Parathyroid adenoma (tissue), 2 donors: Measurements from ENCODE around the gene HRCT1.
"Not testable (repeated sequence)": the region's sequence is repeated elsewhere in the genome, so short reads cannot be mapped to it uniquely, and the experiment has no call there.

Experiments
- H2AFZ ChIP-seq: fragments of 300-600 bp; sonication (generic); one replicate; pipeline ENCODE4 v1.7.0; 2017; ENCODE audit warnings: antibody characterized with exemption, mild to moderate bottlenecking
- H3K27ac ChIP-seq: fragments of 300-600 bp; sonication (generic); one replicate; pipeline ENCODE4 v1.7.0; 2017
- H3K27me3 ChIP-seq: fragments of 300-600 bp; sonication (generic); one replicate; pipeline ENCODE4 v1.7.0; 2017; ENCODE audit warnings: low read length; ENCODE audit not compliant: control insufficient read depth, insufficient read depth
- H3K36me3 ChIP-seq: fragments of 300-600 bp; sonication (generic); one replicate; pipeline ENCODE4 v1.7.0; 2017; ENCODE audit warnings: low read length; ENCODE audit not compliant: control insufficient read depth, insufficient read depth
- H3K4me1 ChIP-seq: fragments of 300-600 bp; sonication (generic); one replicate; pipeline ENCODE4 v1.7.0; 2017; ENCODE audit warnings: control low read depth
- H3K4me2 ChIP-seq: fragments of 300-600 bp; sonication (generic); one replicate; pipeline ENCODE4 v1.7.0; 2017; ENCODE audit warnings: low read length
- H3K4me3 ChIP-seq: fragments of 300-600 bp; sonication (generic); one replicate; pipeline ENCODE4 v1.7.0; 2017; ENCODE audit warnings: low read depth, low read length
- H3K79me2 ChIP-seq: fragments of 300-600 bp; sonication (generic); one replicate; pipeline ENCODE4 v1.7.0; 2017; ENCODE audit warnings: control low read depth
- H3K9ac ChIP-seq: fragments of 300-600 bp; sonication (generic); one replicate; pipeline ENCODE4 v1.7.0; 2017; ENCODE audit warnings: mild to moderate bottlenecking
- H3K9me3 ChIP-seq: fragments of 300-600 bp; sonication (generic); one replicate; pipeline ENCODE4 v1.7.0; 2017; ENCODE audit warnings: low read length; ENCODE audit not compliant: control insufficient read depth
- CTCF ChIP-seq: fragments of 300-600 bp; sonication (generic); IDR thresholded peaks from one replicate; pipeline ENCODE4 v1.7.0; 2017; ENCODE audit warnings: antibody characterized with exemption, mild to moderate bottlenecking
- donor health status: primary hyperparathyroidism.

Gene HRCT1

GRCh38 chr9:35933550-35934067 is 27.6 kb downstream of the HRCT1 start:
- no peaks in the 10 kb centered on the region for H3K27me3 ChIP-seq
- no peak overlapping the region for H3K9ac ChIP-seq
- H3K9me3 ChIP-seq = no peaks in the 10 kb centered on the region
- no peaks in the 10 kb centered on the region for H3K4me1 ChIP-seq
- no peak for TF ChIP-seq CTCF
- no peak overlapping the region for H2AFZ ChIP-seq
- no peak overlapping the region for H3K27ac ChIP-seq
- H3K4me2 ChIP-seq = no peak overlapping the region
- H3K4me3 ChIP-seq = no peak overlapping the region
- H3K36me3 ChIP-seq = no peaks in the 10 kb centered on the region
- H3K79me2 ChIP-seq = no peaks in the 10 kb centered on the region

DNA sequence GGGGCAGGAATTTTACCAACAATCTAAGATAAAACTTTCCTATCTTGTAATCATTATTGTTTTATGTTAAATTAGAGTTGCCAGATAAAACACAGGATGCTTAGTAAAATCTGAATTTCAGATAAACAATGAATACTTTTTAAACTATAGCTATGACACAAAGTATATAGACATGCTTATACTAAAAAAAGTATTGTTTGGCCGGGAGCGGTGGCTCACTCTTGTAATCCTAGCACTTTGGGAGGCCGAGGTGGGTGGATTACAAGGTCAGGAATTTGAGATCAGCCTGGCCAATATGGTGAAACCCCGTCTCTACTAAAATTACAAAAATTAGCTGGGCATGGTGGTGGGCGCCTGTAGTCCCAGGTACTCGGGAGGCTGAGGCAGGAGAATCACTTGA is 28.1 kb downstream of the HRCT1 start:
- not testable (repeated sequence) for H3K79me2 ChIP-seq, H3K27ac ChIP-seq, H3K4me1 ChIP-seq, H2AFZ ChIP-seq, H3K9ac ChIP-seq, H3K9me3 ChIP-seq, H3K4me3 ChIP-seq, H3K27me3 ChIP-seq, H3K36me3 ChIP-seq, H3K4me2 ChIP-seq

DNA sequence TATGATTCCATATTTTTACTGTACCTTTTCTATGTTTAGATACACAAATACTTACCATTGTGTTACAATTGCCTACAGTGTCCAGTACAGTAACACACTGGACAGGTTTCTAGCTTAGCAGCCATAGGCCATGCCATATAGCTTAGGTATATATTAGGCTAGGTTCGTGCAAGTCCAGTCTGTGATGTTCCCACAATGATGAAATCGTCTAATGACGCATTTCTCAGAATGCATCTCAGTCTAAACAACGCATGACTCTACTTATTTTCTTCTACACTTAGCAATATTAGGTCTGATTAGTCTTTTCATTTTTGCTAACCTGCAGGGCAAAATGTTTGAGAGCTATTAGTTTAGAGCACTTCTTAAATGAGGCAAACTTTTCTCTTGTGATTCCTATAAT is 29.3 kb downstream of the HRCT1 start:
- Histone ChIP-seq H3K27ac (no peak overlapping the region), H3K36me3 (no peaks in the 10 kb centered on the region), H3K27me3 (no peaks in the 10 kb centered on the region), H3K4me3 (no peak overlapping the region), H3K4me2 (no peak overlapping the region), H2AFZ (no peak overlapping the region), H3K79me2 (no peaks in the 10 kb centered on the region), H3K9ac (no peak overlapping the region), H3K9me3 (no peaks in the 10 kb centered on the region), H3K4me1 (no peaks in the 10 kb centered on the region)
- TF ChIP-seq CTCF = no peak

GRCh38 chr9:35935755-35936509 is 29.9 kb downstream of the HRCT1 start:
- TF ChIP-seq CTCF = no peak
- no peak overlapping the region for H3K27ac ChIP-seq
- no peak overlapping the region for H3K4me2 ChIP-seq
- H3K79me2 ChIP-seq = no peaks in the 10 kb centered on the region
- no peaks in the 10 kb centered on the region for H3K36me3 ChIP-seq
- H3K9ac ChIP-seq = no peak overlapping the region
- no peak overlapping the region for H3K4me3 ChIP-seq
- no peaks in the 10 kb centered on the region for H3K4me1 ChIP-seq
- no peaks in the 10 kb centered on the region for H3K9me3 ChIP-seq
- H2AFZ ChIP-seq = no peak overlapping the region
- no peaks in the 10 kb centered on the region for H3K27me3 ChIP-seq

DNA sequence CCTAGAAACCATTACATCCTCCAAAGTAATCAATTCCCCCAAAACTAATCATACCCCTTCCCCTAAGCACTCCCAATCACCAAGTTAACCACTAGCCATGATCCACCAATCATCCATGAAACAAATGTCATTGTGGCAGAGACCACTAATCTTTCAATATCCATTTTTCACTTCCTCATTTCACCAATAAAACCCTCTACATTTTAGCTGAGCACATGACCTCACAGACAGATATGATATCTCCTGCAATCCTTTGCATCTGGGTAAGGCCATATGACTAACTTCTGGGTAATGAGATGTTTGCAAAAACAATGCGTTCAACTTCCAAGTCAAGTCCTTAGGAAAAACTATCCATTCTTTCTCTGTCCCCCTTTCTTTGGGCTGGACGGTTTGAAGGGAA is 31.2 kb downstream of the HRCT1 start:
- no peaks in the 10 kb centered on the region for H3K4me1 ChIP-seq
- no peaks in the 10 kb centered on the region for H3K27me3 ChIP-seq
- H3K9ac ChIP-seq = no peak overlapping the region
- no peak overlapping the region for H2AFZ ChIP-seq
- H3K27ac ChIP-seq = no peak overlapping the region
- H3K4me2 ChIP-seq = no peak overlapping the region
- H3K9me3 ChIP-seq = no peaks in the 10 kb centered on the region
- H3K79me2 ChIP-seq = no peaks in the 10 kb centered on the region
- H3K36me3 ChIP-seq = no peaks in the 10 kb centered on the region
- H3K4me3 ChIP-seq = no peak overlapping the region
- no peak for TF ChIP-seq CTCF
